HEK293 (cell line): ENCODE measurements around the gene KCNH5.

Source experiments
- CTCF ChIA-PET: fragments of 350-600 bp; formaldehyde crosslinking; extraction: SDS; loops from one replicate; lab custom pipeline; 2021; ENCODE audit warnings: antibody characterized with exemption; lab: Yijun Ruan, JAX
- POLR2A ChIA-PET: fragments of 300-600 bp; formaldehyde crosslinking; extraction: SDS; loops from one replicate; lab custom pipeline; 2020; ENCODE audit warnings: antibody characterized with exemption, inconsistent platforms; lab: Yijun Ruan, JAX
- H3K27ac ChIP-seq: fragments of 200-500 bp; sonication (Bioruptor generic); 2 replicates; pipeline ENCODE4 v1.5.1; 2014; ENCODE audit warnings: low read depth, low read length, control low read depth, inconsistent platforms; ENCODE audit errors: extremely low read depth
- H3K36me3 ChIP-seq, 2 experiments: fragments of 200-500 bp in 1 of 2; sonication (Bioruptor generic) in 1 of 2; 1 replicate in 1 of 2; 2 replicates in 1 of 2; pipeline ENCODE4 v1.5.1; 2014 to 2017; ENCODE audit warnings: inconsistent platforms in 2 of 2, low read length in 2 of 2; ENCODE audit not compliant: control insufficient read depth in 2 of 2, insufficient read depth in 1 of 2
- H3K4me1 ChIP-seq: fragments of 200-500 bp; sonication (Bioruptor generic); 2 replicates; pipeline ENCODE4 v1.5.1; 2014; ENCODE audit warnings: mild to moderate bottlenecking, low read length, inconsistent platforms; ENCODE audit not compliant: control insufficient read depth, insufficient read depth
- H3K4me3 ChIP-seq: 2 replicates; pipeline ENCODE4 v1.5.1; 2011; ENCODE audit warnings: low read depth, mild to moderate bottlenecking, control low read depth, low read length, moderate library complexity
- H3K9me3 ChIP-seq: fragments of 200-500 bp; sonication (Bioruptor generic); 2 replicates; pipeline ENCODE4 v1.5.1; 2014; ENCODE audit warnings: low read depth, low read length, inconsistent platforms; ENCODE audit not compliant: control insufficient read depth, insufficient read depth
- FEZF1 ChIP-seq: fragments of 450-650 bp; formaldehyde crosslinking; IDR thresholded peaks from 2 replicates; pipeline ENCODE4 v1.5.1; 2016; ENCODE audit warnings: missing biosample characterization, missing genetic modification characterization
- GLI4 ChIP-seq: fragments of 450-650 bp; formaldehyde crosslinking; IDR thresholded peaks from 2 replicates; pipeline ENCODE4 v1.5.1; 2016; ENCODE audit warnings: missing biosample characterization, missing genetic modification characterization
- ZNF132 ChIP-seq: fragments of 450-650 bp; formaldehyde crosslinking; IDR thresholded peaks from 2 replicates; pipeline ENCODE4 v1.5.1; 2017; ENCODE audit warnings: missing biosample characterization, missing genetic modification characterization, borderline replicate concordance
- ZNF133 ChIP-seq: fragments of 450-650 bp; formaldehyde crosslinking; IDR thresholded peaks from 2 replicates; pipeline ENCODE4 v1.5.1; 2016; ENCODE audit warnings: missing biosample characterization, missing genetic modification characterization
- ZNF221 ChIP-seq: fragments of 450-650 bp; formaldehyde crosslinking; IDR thresholded peaks from 2 replicates; pipeline ENCODE4 v1.5.1; 2017; ENCODE audit warnings: missing biosample characterization, missing genetic modification characterization, borderline replicate concordance
- ZNF416 ChIP-seq: fragments of 450-650 bp; formaldehyde crosslinking; IDR thresholded peaks from 2 replicates; pipeline ENCODE4 v1.5.1; 2016; ENCODE audit warnings: missing biosample characterization, missing genetic modification characterization
- ZNF48 ChIP-seq: fragments of 450-650 bp; formaldehyde crosslinking; IDR thresholded peaks from 2 replicates; pipeline ENCODE4 v1.5.1; 2016; ENCODE audit warnings: missing biosample characterization, missing genetic modification characterization
- ZNF677 ChIP-seq: fragments of 450-650 bp; IDR thresholded peaks from 2 replicates; pipeline ENCODE4 v1.5.0; 2018; ENCODE audit warnings: missing biosample characterization, mild to moderate bottlenecking, missing genetic modification characterization, moderate library complexity
- ZNF830 ChIP-seq: fragments of 450-650 bp; IDR thresholded peaks from 2 replicates; pipeline ENCODE4 v1.5.0; 2018; ENCODE audit warnings: missing biosample characterization, missing genetic modification characterization, low read depth, mild to moderate bottlenecking, moderate library complexity
- ZNF837 ChIP-seq: fragments of 450-650 bp; formaldehyde crosslinking; IDR thresholded peaks from 2 replicates; pipeline ENCODE4 v1.5.1; 2016; ENCODE audit warnings: missing biosample characterization, missing genetic modification characterization
- ZNF843 ChIP-seq: fragments of 450-650 bp; formaldehyde crosslinking; IDR thresholded peaks from 2 replicates; pipeline ENCODE4 v1.5.1; 2016; ENCODE audit warnings: missing biosample characterization, missing genetic modification characterization
- TF ChIP-seq, protein P1 (sequence below): sonication (generic); formaldehyde crosslinking; IDR thresholded peaks from 2 replicates; pipeline ENCODE4 v1.8.1; 2022; ENCODE audit warnings: mild to moderate bottlenecking, moderate library complexity, missing genetic modification reagents
- TF ChIP-seq, protein P2 (sequence below): fragments of 450-650 bp; formaldehyde crosslinking; IDR thresholded peaks from 2 replicates; pipeline ENCODE4 v1.5.1; 2016; ENCODE audit warnings: missing biosample characterization, missing genetic modification characterization, low read depth
- TF ChIP-seq, protein P3 (sequence below): fragments of 450-650 bp; formaldehyde crosslinking; IDR thresholded peaks from 2 replicates; pipeline ENCODE4 v1.5.1; 2017; ENCODE audit warnings: missing biosample characterization, missing genetic modification characterization
- TF ChIP-seq, protein P4 (sequence below): fragments of 450-650 bp; formaldehyde crosslinking; IDR thresholded peaks from 2 replicates; pipeline ENCODE4 v1.5.1; 2016; ENCODE audit warnings: missing biosample characterization, missing genetic modification characterization
- TF ChIP-seq, protein P5 (sequence below): fragments of 450-650 bp; formaldehyde crosslinking; IDR thresholded peaks from 2 replicates; pipeline ENCODE4 v1.5.1; 2016; ENCODE audit warnings: missing biosample characterization, missing genetic modification characterization

Gene KCNH5

DNA sequence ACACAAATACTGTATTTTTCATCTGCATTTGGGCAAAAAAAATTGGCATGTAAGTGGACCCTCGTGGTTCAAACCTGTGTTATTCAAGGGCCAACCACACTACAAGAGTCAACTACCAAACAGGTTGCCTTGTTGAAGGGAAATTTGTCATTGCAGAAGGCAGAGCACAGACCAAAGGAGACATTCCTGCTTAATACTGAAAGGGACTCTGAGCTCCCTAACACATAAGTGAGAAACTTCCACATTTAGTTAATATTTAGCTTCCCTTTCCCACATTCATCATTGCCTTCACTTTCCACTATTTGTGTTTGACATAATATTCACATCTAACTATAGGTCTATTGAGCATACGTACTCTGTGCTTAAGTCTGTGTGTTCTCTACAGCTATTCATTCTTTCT is 266.9 kb downstream of the KCNH5 start (continued):
- TF ChIP-seq, protein P1, sequence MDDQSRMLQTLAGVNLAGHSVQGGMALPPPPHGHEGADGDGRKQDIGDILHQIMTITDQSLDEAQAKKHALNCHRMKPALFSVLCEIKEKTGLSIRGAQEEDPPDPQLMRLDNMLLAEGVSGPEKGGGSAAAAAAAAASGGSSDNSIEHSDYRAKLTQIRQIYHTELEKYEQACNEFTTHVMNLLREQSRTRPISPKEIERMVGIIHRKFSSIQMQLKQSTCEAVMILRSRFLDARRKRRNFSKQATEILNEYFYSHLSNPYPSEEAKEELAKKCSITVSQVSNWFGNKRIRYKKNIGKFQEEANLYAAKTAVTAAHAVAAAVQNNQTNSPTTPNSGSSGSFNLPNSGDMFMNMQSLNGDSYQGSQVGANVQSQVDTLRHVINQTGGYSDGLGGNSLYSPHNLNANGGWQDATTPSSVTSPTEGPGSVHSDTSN (CRISPR knock-in tag), result no peak
- no peak for TF ChIP-seq GLI4 (tag by site-specific recombination)
- TF ChIP-seq ZNF221 (tag by site-specific recombination), result no peak
- TF ChIP-seq, protein P2, sequence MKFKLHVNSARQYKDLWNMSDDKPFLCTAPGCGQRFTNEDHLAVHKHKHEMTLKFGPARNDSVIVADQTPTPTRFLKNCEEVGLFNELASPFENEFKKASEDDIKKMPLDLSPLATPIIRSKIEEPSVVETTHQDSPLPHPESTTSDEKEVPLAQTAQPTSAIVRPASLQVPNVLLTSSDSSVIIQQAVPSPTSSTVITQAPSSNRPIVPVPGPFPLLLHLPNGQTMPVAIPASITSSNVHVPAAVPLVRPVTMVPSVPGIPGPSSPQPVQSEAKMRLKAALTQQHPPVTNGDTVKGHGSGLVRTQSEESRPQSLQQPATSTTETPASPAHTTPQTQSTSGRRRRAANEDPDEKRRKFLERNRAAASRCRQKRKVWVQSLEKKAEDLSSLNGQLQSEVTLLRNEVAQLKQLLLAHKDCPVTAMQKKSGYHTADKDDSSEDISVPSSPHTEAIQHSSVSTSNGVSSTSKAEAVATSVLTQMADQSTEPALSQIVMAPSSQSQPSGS (tag by site-specific recombination), result no peak
- no peak for TF ChIP-seq ZNF843
- TF ChIP-seq ZNF133, result no peak
- TF ChIP-seq, protein P3, sequence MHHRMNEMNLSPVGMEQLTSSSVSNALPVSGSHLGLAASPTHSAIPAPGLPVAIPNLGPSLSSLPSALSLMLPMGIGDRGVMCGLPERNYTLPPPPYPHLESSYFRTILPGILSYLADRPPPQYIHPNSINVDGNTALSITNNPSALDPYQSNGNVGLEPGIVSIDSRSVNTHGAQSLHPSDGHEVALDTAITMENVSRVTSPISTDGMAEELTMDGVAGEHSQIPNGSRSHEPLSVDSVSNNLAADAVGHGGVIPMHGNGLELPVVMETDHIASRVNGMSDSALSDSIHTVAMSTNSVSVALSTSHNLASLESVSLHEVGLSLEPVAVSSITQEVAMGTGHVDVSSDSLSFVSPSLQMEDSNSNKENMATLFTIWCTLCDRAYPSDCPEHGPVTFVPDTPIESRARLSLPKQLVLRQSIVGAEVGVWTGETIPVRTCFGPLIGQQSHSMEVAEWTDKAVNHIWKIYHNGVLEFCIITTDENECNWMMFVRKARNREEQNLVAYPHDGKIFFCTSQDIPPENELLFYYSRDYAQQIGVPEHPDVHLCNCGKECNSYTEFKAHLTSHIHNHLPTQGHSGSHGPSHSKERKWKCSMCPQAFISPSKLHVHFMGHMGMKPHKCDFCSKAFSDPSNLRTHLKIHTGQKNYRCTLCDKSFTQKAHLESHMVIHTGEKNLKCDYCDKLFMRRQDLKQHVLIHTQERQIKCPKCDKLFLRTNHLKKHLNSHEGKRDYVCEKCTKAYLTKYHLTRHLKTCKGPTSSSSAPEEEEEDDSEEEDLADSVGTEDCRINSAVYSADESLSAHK (tag by site-specific recombination), result no peak
- TF ChIP-seq ZNF837 (tag by site-specific recombination), result no peak

DNA sequence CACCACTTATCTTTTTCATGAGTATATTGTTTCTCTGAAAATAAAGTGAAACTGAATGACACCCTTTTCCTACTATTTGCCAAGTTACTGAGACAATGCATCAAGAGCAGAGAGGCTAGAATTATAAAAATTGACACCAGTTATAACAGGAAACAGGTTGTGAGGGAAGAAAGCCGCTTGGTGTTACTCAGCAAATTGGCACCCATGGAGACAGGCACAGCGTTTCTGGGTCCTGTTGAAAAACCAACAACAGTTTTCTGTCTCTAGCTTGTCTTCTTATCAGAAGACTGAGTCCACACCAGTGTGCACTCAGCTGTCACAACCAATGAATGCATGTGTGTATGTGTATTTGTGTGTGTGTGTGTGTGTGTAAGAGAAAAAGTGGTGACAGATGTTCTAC is 267.7 kb downstream of the KCNH5 start:
- Histone ChIP-seq H3K4me1 (no peaks in the 10 kb centered on the region), H3K4me3 (no peak overlapping the region), H3K27ac (no peak overlapping the region), H3K9me3 (no peaks in the 10 kb centered on the region)
- POLR2A ChIA-PET, result no interaction called here
- TF ChIP-seq, protein P4, sequence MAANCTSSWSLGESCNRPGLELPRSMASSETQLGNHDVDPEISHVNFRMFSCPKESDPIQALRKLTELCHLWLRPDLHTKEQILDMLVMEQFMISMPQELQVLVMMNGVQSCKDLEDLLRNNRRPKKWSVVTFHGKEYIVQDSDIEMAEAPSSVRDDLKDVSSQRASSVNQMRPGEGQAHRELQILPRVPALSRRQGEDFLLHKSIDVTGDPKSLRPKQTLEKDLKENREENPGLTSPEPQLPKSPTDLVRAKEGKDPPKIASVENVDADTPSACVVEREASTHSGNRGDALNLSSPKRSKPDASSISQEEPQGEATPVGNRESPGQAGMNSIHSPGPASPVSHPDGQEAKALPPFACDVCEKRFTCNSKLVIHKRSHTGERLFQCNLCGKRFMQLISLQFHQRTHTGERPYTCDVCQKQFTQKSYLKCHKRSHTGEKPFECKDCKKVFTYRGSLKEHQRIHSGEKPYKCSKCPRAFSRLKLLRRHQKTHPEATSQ (tag by site-specific recombination), result no peak
- TF ChIP-seq ZNF48 (tag by site-specific recombination) (no peak), FEZF1 (tag by site-specific recombination) (no peak), ZNF132 (tag by site-specific recombination) (no peak)
- TF ChIP-seq, protein P5, sequence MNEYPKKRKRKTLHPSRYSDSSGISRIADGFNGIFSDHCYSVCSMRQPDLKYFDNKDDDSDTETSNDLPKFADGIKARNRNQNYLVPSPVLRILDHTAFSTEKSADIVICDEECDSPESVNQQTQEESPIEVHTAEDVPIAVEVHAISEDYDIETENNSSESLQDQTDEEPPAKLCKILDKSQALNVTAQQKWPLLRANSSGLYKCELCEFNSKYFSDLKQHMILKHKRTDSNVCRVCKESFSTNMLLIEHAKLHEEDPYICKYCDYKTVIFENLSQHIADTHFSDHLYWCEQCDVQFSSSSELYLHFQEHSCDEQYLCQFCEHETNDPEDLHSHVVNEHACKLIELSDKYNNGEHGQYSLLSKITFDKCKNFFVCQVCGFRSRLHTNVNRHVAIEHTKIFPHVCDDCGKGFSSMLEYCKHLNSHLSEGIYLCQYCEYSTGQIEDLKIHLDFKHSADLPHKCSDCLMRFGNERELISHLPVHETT (tag by site-specific recombination), result no peak
- TF ChIP-seq, all 188 proteins: peak for 0
- H3K36me3 ChIP-seq, result no peaks in the 10 kb centered on the region
- CTCF ChIA-PET, result interaction anchor here (0.5 kb wide), 1 partner anchor 12 kb away, joined by 5 read pairs; no protein-coding TSS in a partner anchor

DNA sequence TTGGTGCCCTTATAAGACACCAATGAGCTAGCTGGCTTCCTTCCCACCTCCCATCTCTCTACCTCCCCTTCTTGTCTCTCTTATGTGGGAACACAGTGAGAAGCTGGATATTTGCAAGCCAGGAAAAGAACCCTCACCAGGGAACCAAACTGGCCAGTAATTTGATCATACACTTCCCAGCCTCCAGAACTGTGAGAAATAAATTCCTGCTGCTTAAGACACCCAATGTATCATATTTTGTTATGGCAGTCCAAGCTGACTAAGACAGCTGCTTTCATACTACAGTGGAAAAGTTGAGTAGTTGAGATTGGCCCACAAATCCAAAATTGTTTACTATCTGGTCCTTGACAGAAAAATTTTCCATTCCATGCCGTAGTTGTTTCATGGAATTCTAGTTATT is 269.0 kb downstream of the KCNH5 start:
- Histone ChIP-seq H3K36me3 (no peaks in the 10 kb centered on the region), H3K4me3 (no peak overlapping the region), H3K9me3 (no peaks in the 10 kb centered on the region), H3K27ac (no peak overlapping the region), H3K4me1 (no peaks in the 10 kb centered on the region)
- CTCF ChIA-PET, result interaction anchor here (0.6 kb wide), 1 partner anchor 56 kb away, joined by 7 read pairs; no protein-coding TSS in a partner anchor
- no peak for TF ChIP-seq ZNF830
- no peak for TF ChIP-seq ZNF416 (tag by site-specific recombination)
- no peak for TF ChIP-seq ZNF677 (tag by site-specific recombination)
- POLR2A ChIA-PET, result no interaction called here
